ENCODE data around the gene DIP2A.

The DIP2A gene

DNA sequence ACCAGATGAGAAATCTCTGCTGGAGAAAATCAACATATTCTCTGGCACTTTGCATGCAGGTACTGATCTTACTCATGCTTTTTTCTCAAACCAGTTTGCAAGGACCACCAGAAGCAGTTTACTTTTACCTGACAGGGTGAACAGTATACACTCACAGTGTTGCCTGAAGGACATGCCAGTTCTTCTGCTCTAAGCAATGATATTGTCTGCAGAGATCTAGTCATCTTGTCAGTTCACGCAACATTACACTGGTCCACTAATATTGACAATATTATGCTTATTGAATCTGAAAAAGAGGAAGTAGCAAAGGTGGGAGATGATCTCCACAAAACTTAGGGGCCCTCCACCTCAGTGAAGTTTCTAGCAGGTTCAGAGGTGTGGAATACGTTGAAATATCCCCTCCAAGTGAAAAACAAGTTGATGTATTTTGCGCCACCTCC lies 150.0 kb downstream of the DIP2A start:
- H3K27ac ChIP-seq: no peak overlapping the region
- no peak for TF ChIP-seq ZFX (IDR thresholded peaks at IDR 0.05)
- TF ChIP-seq, protein P1, sequence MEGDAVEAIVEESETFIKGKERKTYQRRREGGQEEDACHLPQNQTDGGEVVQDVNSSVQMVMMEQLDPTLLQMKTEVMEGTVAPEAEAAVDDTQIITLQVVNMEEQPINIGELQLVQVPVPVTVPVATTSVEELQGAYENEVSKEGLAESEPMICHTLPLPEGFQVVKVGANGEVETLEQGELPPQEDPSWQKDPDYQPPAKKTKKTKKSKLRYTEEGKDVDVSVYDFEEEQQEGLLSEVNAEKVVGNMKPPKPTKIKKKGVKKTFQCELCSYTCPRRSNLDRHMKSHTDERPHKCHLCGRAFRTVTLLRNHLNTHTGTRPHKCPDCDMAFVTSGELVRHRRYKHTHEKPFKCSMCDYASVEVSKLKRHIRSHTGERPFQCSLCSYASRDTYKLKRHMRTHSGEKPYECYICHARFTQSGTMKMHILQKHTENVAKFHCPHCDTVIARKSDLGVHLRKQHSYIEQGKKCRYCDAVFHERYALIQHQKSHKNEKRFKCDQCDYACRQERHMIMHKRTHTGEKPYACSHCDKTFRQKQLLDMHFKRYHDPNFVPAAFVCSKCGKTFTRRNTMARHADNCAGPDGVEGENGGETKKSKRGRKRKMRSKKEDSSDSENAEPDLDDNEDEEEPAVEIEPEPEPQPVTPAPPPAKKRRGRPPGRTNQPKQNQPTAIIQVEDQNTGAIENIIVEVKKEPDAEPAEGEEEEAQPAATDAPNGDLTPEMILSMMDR (conservative IDR thresholded peaks at IDR 0.05): no peak

DNA sequence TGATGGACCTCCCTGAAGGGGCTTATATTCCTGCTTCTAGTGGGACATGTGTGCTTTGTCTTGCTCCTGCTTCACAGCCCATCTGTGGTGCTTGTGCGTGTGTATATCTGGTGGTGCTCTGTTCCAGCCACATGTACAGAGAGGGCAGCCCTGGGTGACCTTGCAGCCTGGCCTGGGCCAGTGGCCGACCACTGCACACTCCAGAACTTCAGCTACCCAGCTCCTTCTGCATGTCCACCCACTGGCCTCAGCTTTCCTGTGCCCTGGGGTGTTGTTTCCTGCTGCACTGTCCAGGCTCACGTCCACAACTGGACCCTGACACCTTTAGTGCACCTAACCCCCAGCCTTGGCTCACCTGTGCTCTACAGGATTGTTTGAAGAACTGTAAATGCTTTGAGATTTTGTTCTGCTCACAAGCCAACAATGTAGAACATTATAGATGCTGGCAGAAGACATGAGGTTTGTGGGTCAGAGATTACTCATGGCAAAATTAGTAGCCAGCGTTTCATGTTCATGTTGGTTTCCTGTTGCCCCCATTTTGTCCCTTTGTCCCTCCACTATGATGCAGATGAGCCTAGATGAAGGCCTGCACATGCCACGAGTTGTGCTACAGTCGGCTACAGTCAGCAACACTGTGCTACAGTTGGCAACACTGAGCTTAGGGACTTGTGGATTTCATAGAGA lies 151.5 kb downstream of the DIP2A start:
- H3K27ac ChIP-seq: no peak overlapping the region
- no peak for TF ChIP-seq ZFX (IDR thresholded peaks at IDR 0.05)
- TF ChIP-seq, protein P1 (conservative IDR thresholded peaks at IDR 0.05): no peak

DNA sequence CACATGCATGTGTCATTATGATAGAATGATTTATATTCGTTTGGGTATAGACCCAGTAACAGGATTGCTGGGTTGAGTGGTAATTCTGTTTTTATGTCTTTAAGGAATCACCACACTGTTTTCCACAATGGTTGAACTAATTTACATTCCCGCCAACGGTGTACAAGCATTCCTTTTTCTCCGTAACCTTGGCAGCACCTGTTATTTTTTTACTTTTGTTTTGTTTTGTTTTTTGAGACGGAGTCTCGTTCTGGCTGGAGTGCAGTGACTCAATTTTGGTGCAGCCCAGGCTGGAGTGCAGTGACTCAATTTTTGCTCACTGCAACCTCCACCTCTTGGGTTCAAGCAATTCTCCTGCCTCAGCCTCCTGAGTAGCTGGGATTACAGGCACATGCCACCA lies 154.7 kb downstream of the DIP2A start:
- TF ChIP-seq ZFX (IDR thresholded peaks at IDR 0.05): no peak
- TF ChIP-seq, protein P1 (conservative IDR thresholded peaks at IDR 0.05): no peak
- H3K27ac ChIP-seq: no peak overlapping the region

DNA sequence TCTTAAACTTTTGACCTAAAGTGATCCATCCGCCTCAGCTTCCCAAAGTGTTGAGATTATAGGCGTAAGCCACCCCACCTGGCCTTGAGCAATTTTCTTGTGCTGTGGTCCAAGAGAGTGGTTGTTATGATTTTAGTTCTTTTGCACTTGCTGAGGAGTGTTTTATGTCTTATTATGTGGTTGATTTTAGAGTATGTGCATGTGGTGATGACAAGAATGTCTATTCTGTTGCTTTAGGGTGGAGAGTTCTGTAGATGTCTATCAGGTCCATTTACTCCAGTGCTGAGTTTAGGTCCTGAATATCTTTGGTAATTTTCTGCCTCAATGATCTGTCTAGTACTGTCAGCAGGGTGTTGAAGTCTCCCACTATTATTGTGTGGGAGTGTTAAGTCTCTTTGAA lies 157.4 kb downstream of the DIP2A start:
- TF ChIP-seq ZFX (IDR thresholded peaks at IDR 0.05): no peak
- TF ChIP-seq, protein P1 (conservative IDR thresholded peaks at IDR 0.05): no peak
- H3K27ac ChIP-seq: no peak overlapping the region

DNA sequence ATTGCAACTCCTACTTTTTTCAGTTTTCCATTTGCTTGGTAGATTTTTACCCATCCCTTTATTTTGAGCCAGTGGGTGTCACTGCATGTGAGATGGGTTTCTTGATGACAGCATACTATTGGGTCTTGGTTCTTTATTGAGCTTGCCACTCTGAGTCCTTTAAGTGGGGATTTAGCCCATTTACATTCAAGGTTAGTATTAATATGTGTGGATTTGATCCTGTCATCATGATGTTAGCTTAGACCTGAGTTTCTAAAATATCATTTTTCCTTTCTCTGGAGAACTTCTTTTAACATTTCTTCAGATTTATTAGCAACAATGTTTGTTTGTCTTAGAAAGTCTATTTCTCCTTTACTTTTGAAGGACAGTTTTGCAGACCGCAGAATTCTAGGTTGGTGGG lies 158.0 kb downstream of the DIP2A start:
- TF ChIP-seq ZFX (IDR thresholded peaks at IDR 0.05): no peak
- TF ChIP-seq, protein P1 (conservative IDR thresholded peaks at IDR 0.05): no peak
- no peak overlapping the region for H3K27ac ChIP-seq

DNA sequence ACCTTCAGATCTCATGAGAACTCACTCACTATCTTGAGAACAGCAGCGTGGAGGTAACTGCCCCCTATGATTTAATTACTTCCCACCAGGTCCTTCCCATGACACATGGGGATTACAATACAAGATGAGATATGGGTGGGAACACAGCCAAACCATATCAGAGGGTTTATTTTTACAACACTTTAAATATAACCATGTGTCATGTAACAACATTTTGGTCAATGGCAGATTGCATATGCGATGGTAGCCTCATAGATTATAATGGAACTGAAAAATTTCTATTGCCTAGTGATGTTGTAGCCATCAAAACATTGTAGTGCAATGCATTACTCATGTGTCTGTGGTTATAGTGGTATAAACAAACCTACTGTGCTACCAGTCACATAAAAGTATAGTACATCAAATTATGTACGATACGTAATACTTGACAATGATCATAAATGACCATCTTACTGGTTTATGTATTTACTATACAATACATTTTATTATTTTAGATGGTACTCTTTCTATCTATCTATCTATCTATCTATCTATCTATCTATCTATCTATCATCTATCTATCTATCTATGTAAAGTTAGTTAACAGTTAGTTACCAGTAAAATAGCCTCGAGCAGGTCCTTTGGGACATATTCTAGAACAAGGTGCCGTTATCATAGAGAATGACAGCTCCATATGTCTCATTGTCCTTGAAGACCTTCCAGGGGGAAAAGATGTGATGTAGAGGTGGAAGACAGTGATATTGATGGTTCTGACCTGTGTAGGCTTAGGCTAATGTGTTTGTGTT lies 158.8 kb downstream of the DIP2A start:
- TF ChIP-seq, protein P1 (conservative IDR thresholded peaks at IDR 0.05): no peak
- no peak for TF ChIP-seq ZFX (IDR thresholded peaks at IDR 0.05)
- H3K27ac ChIP-seq: no peak overlapping the region

DNA sequence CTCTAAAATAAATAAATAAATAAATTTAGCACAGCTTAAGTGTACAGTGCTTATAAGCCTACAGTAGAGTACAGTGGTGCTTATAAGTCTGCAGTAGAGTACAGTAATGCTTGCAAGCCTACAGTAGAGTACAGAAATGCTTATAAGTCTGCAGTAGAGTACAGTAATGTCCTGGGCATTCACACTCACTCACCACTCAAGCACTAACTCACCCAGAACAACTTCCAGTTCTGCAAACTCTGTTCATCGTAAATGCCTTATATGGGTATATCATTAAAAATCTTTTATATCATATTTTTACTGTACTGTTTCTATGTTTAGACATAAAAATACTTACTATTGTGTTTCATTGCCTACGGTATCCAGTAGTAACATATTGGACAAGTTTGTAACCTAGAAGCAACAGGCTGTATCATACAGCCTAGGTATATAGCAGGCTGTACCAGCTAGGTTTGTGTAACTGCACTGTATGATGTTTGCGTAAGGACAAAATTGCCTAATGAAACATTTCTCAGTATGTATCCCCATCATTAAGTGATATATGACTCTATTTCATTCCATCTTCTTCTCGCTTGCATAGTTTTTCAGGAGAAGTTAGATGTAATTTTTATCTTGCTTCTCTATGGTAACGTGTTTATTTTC lies 160.2 kb downstream of the DIP2A start:
- H3K27ac ChIP-seq: no peak overlapping the region
- no peak for TF ChIP-seq ZFX (IDR thresholded peaks at IDR 0.05)
- TF ChIP-seq, protein P1 (conservative IDR thresholded peaks at IDR 0.05): no peak

Measured in C4-2B (cell line).